GM12873 (cell line): ENCODE results near the gene UBE2M.

Source experiments
- TF ChIP-seq, protein P1 (sequence below): IDR thresholded peaks from 2 replicates; pipeline ENCODE4 v1.5.1; 2012; ENCODE audit warnings: low read depth, mild to moderate bottlenecking, moderate library complexity, low read length, control low read depth; ENCODE audit not compliant: insufficient read depth; ENCODE audit errors: missing control alignments

The UBE2M gene

DNA sequence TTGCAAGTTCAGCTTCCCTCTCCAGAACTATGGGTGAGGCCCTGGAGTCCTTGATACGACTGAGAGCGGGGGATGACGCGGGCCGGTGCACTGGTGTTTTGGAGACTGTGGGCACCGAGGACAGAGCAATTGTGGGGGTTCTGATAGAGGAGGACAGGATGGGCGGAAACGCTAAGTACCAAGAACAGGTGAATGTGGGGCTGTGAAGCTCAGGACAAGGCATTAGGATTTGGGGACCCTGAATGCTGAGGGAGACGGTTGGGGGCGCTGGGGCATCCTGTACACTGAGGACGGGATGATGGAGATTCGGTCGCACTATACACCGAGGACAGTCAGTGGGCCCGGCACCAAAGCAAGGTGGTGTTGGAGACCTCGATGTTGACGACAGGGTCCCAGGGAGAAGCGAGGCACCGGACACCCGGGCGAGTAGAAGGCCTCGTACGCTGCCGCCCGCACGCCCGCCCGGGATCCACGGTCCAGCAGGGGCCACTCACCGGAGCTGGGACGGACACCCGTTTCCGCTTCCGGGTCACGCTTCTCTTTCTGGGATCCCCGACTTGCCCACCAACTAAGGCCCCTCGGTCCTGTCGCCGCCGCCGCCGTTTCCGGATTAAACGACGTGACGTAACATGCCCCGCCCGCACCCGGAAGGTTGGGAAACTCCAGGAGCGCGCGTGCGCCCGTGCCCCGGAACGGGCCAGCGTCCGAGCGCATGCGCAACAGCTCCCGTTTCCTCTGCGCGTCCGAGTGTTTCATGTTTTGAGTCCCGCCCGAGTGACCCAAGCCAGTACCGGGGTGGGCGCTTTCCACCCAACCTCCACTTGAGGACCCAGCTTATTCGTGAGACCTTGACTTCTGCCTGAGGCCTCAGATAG lies 3.7 kb downstream of the UBE2M start, which contains the start of gene CHMP2A:
Gene CHMP2A (minus strand): TSS at position 612 of the 875 bp plus-strand sequence. CDS start 893 bp downstream, outside the sequence.
- TF ChIP-seq, protein P1, sequence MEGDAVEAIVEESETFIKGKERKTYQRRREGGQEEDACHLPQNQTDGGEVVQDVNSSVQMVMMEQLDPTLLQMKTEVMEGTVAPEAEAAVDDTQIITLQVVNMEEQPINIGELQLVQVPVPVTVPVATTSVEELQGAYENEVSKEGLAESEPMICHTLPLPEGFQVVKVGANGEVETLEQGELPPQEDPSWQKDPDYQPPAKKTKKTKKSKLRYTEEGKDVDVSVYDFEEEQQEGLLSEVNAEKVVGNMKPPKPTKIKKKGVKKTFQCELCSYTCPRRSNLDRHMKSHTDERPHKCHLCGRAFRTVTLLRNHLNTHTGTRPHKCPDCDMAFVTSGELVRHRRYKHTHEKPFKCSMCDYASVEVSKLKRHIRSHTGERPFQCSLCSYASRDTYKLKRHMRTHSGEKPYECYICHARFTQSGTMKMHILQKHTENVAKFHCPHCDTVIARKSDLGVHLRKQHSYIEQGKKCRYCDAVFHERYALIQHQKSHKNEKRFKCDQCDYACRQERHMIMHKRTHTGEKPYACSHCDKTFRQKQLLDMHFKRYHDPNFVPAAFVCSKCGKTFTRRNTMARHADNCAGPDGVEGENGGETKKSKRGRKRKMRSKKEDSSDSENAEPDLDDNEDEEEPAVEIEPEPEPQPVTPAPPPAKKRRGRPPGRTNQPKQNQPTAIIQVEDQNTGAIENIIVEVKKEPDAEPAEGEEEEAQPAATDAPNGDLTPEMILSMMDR: no peak

GRCh38 chr19:58553799-58554493 lies 4.5 kb downstream of the UBE2M start:
- TF ChIP-seq, protein P1: no peak

GRCh38 chr19:58552655-58553054 lies 5.8 kb downstream of the UBE2M start:
- TF ChIP-seq, protein P1: no peak

GRCh38 chr19:58551577-58552471 lies 6.6 kb downstream of the UBE2M start:
- TF ChIP-seq, protein P1: no peak

DNA sequence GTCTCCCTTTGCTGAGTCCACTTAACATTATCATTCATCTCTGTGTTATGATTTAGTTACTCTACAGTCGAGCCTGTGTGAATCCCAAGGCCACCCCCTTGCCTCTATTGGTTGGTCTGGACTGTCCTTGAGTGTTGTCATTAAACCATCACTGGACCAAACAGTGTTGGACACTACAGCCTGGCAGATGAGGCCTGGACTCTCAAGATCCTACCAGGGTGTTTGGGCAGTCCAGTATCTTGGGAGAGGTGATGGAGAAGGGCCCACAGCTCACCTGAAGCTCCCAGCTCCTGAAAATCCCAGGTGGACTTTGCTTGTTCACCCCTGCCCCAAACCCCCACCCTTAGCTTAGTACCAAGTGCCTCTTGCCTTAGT lies 7.3 kb downstream of the UBE2M start:
- TF ChIP-seq, protein P1: no peak

DNA sequence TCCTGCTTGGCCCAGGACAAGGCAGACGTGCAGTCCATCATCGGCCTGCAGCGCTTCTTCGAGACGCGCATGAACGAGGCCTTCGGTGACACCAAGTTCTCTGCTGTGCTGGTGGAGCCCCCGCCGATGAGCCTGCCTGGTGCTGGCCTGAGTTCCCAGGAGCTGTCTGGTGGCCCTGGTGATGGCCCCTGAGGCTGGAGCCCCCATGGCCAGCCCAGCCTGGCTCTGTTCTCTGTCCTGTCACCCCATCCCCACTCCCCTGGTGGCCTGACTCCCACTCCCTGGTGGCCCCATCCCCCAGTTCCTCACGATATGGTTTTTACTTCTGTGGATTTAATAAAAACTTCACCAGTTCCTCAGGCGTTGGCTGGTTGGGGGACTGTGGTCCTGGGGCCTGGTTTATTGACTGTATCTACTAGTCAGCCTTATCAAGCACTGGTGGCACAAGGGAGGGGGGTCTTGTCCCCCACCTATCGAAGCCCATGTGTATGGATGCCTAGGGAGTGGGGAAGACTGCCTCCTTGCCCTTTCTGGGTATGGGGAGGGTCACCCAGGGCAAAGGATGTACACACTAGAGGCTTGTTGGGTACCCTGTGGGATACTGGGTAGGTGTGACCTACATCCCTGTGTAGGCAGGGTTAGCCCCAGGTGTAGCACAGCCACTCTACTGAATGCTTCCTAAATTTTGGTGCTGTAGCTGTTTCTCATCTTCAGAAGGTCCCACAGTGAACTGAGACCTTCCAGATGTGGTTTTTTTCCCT lies 7.9 kb downstream of the UBE2M start:
- TF ChIP-seq, protein P1: no peak
